B cell (primary cell): Measurements from ENCODE around the gene ARID3A. TPM values are rescaled to one million over a fixed set of nuclear protein-coding genes. Genes with fewer than 3 reads are reported as not detected.

Source experiments
- ATAC-seq: fragments of 200-7000 bp; cut with Tn5 transposase; one replicate; pipeline ENCODE4 v1.10.0; 2021; ENCODE audit warnings: low read depth, mild to moderate bottlenecking, moderate number of reproducible peaks, moderate library complexity
- CTCF ChIA-PET: fragments of 350-600 bp; sonication (Branson Sonifier 250); formaldehyde crosslinking; loops from one replicate; lab custom pipeline; 2021; ENCODE audit warnings: antibody characterized with exemption, inconsistent platforms; lab: Charles Lee
- POLR2A ChIA-PET: fragments of 350-600 bp; sonication (Branson Sonifier 250); formaldehyde crosslinking; loops from one replicate; lab custom pipeline; 2021; ENCODE audit warnings: antibody characterized with exemption; lab: Charles Lee
- DNase-seq: peaks from one replicate; pipeline ENCODE4 v3.0.0; 2013
- H2AFZ ChIP-seq: 2 replicates; pipeline ENCODE4 v1.6.1; 2012; ENCODE audit warnings: mild to moderate bottlenecking, low read depth, low read length; ENCODE audit not compliant: insufficient read depth, poor library complexity, severe bottlenecking
- H3K27ac ChIP-seq, 2 donors: 1 replicate in 1 of 2; 2 replicates in 1 of 2; pipeline ENCODE4 v1.5.1; 2012 to 2013; ENCODE audit warnings: low read length in 2 of 2, mild to moderate bottlenecking in 2 of 2, moderate library complexity in 1 of 2
- H3K27me3 ChIP-seq, 4 experiments: fragments of 200-600 bp in 1 of 4; sonication (generic) in 1 of 4; replicated peaks in 1 of 4; 1 replicate in 2 of 4; 2 replicates in 2 of 4; pipeline versions ENCODE4 v1.6.1 to v1.7.0; 2013 to 2016; ENCODE audit warnings: low read length in 3 of 4, mild to moderate bottlenecking in 2 of 4, mixed read lengths in 1 of 4, moderate library complexity in 1 of 4; ENCODE audit not compliant: insufficient read depth in 4 of 4, control insufficient read depth in 3 of 4; ENCODE audit errors: control extremely low read depth in 1 of 4
- H3K36me3 ChIP-seq, 2 experiments: replicated peaks in 1 of 2; 1 replicate in 1 of 2; 2 replicates in 1 of 2; pipeline versions ENCODE4 v1.6.1 to v1.7.1; 2013; ENCODE audit warnings: low read length in 1 of 2; ENCODE audit not compliant: insufficient read depth in 2 of 2, control insufficient read depth in 1 of 2; ENCODE audit errors: control extremely low read depth in 1 of 2, extremely low read depth in 1 of 2
- H3K4me1 ChIP-seq, 2 donors: fragments of 200-600 bp in 1 of 2; sonication (generic) in 1 of 2; 1 replicate in 1 of 2; 2 replicates in 1 of 2; pipeline versions ENCODE4 v1.5.1 to v1.6.1; 2013 to 2017; ENCODE audit warnings: low read length in 2 of 2; ENCODE audit not compliant: control insufficient read depth in 2 of 2, insufficient read depth in 2 of 2
- H3K4me2 ChIP-seq: replicated peaks from 2 replicates; pipeline ENCODE3; 2012; ENCODE audit warnings: mild to moderate bottlenecking, low read depth, low read length; ENCODE audit not compliant: poor library complexity, severe bottlenecking
- H3K4me3 ChIP-seq, 5 experiments: fragments of 200-600 bp in 1 of 5; sonication (generic) in 1 of 5; 1 replicate in 3 of 5; 2 replicates in 2 of 5; pipeline versions ENCODE4 v1.5.1 to v1.7.0; 2011 to 2016; ENCODE audit warnings: low read length in 4 of 5, mild to moderate bottlenecking in 4 of 5, low read depth in 2 of 5, control low read depth in 1 of 5, moderate library complexity in 1 of 5; ENCODE audit not compliant: insufficient read depth in 1 of 5; ENCODE audit errors: control extremely low read depth in 1 of 5, extremely low read depth in 1 of 5
- H3K79me2 ChIP-seq: fragments of 200-600 bp; sonication (generic); one replicate; pipeline ENCODE4 v1.6.0; 2016; ENCODE audit warnings: low read length; ENCODE audit not compliant: control insufficient read depth, insufficient read depth
- H3K9ac ChIP-seq: fragments of 200-600 bp; sonication (generic); 2 replicates; pipeline ENCODE4 v1.6.1; 2017; ENCODE audit warnings: mild to moderate bottlenecking, low read length, moderate library complexity
- H3K9me3 ChIP-seq, 3 donors: one replicate each; pipeline versions ENCODE4 v1.6.1 to v1.7.1; 2013; ENCODE audit warnings: low read length in 2 of 3; ENCODE audit not compliant: control insufficient read depth in 2 of 3, insufficient read depth in 1 of 3; ENCODE audit errors: control extremely low read depth in 1 of 3
- H4K20me1 ChIP-seq: 2 replicates; pipeline ENCODE4 v1.6.0; 2012; ENCODE audit warnings: mild to moderate bottlenecking, low read length; ENCODE audit not compliant: insufficient read depth, control insufficient read depth, poor library complexity, severe bottlenecking
- H3K27ac Mint-ChIP-seq: one replicate; pipeline ENCODE4 v1.8.0; 2021; ENCODE audit warnings: mixed read lengths
- H3K27me3 Mint-ChIP-seq: one replicate; pipeline ENCODE4 v1.8.0; 2021; ENCODE audit warnings: mixed read lengths
- H3K4me1 Mint-ChIP-seq: one replicate; pipeline ENCODE4 v1.8.0; 2021; ENCODE audit warnings: mixed read lengths
- H3K4me3 Mint-ChIP-seq: one replicate; pipeline ENCODE4 v1.8.0; 2021; ENCODE audit warnings: mixed read lengths
- H3K9me3 Mint-ChIP-seq: one replicate; pipeline ENCODE4 v1.8.0; 2022; ENCODE audit warnings: mixed read lengths; ENCODE audit not compliant: insufficient read depth
- CTCF ChIP-seq: fragments of 200-600 bp; IDR thresholded peaks from one replicate; pipeline ENCODE4 v1.8.0; 2022; ENCODE audit warnings: antibody characterized with exemption, mild to moderate bottlenecking
- EZH2 ChIP-seq: IDR thresholded peaks from 2 replicates; pipeline ENCODE4 v1.6.1; 2012; ENCODE audit warnings: borderline replicate concordance, low read depth, mild to moderate bottlenecking, moderate library complexity, low read length; ENCODE audit not compliant: insufficient read depth, poor library complexity, severe bottlenecking
- WGBS: methylation state at CpG from one replicate; pipeline ENCODE4 v1.1.5; 2013; ENCODE audit warnings: missing lambda C conversion rate; ENCODE audit not compliant: insufficient coverage; 5-methylcytosine and 5-hydroxymethylcytosine counted together
- intact Hi-C: fragments of 100-400 bp; cut with micrococcal nuclease; formaldehyde crosslinking; loops from one replicate; pipeline ENCODE4 v1.10.0; 2022
- polyA plus RNA-seq: library from polyadenylated mRNA; depleted of rRNA; stranded (reverse); fragments of >200 nt; gene quantifications from 2 replicates; pipeline ENCODE4 v1.2.3, GENCODE V29; 2012
- total RNA-seq, 2 donors: library from RNA; stranded (reverse); fragments of 120-200 nt in 1 of 2; gene quantifications; 1 replicate in 1 of 2; 2 replicates in 1 of 2; pipeline versions ENCODE4 v1.2.3 to v1.2.4, GENCODE V29; 2013 to 2022

The ARID3A gene
- total and polyA plus RNA-seq, 2 donors (not counting 1 experiment from before 2014, with no cell fraction given): 22.9 to 60.5 TPM

- no peaks in the 10 kb centered on the region for H3K27me3 ChIP-seq
- intact Hi-C loops: loop anchor here (2.0 kb wide), 1 partner anchor 30 kb away; no protein-coding TSS in a partner anchor
- ATAC-seq (no peak), DNase-seq (peak; percentile 50)
- no peaks in the 10 kb centered on the region for H3K27me3 Mint-ChIP-seq
- H3K4me3 ChIP-seq: peak overlapping the region; percentile 18 to 91 (median 76)
- H3K4me2 ChIP-seq: peak overlapping the region; percentile 92
- H4K20me1 ChIP-seq: peaks cover 23% of the 10 kb centered on the region
- CTCF ChIA-PET: interaction anchor here (0.6 to 2.6 kb wide), 12 partner anchors 11 to 352 kb away, joined by 3 to 35 read pairs (median 4); partner anchors contain the start of gene WDR18
- no peaks in the 10 kb centered on the region for H3K9me3 ChIP-seq
- under 1% methylated on average over 24 of the region's 27 CpGs for whole genome bisulfite sequencing
- H3K4me1 Mint-ChIP-seq: peaks cover 17% of the 10 kb centered on the region
- POLR2A ChIA-PET: interaction anchor here (0.6 to 3.8 kb wide), 7 partner anchors 9 to 374 kb away, joined by 3 to 56 read pairs (median 4); no protein-coding TSS in a partner anchor
- H3K9ac ChIP-seq: peak overlapping the region; percentile 90
- peak overlapping the region; percentile 78 for H3K4me3 Mint-ChIP-seq
- H3K36me3 ChIP-seq: peaks cover 0 to 33% of the 10 kb centered on the region in 2 experiments
- peaks cover 5 to 38% of the 10 kb centered on the region in 2 donors for H3K4me1 ChIP-seq
- H2AFZ ChIP-seq: peak overlapping the region; percentile 85
- H3K27ac ChIP-seq: peak overlapping the region; percentile 68 to 98
- peak overlapping the region; percentile 77 for H3K27ac Mint-ChIP-seq
- no peaks in the 10 kb centered on the region for H3K9me3 Mint-ChIP-seq
- H3K79me2 ChIP-seq: peaks cover 31% of the 10 kb centered on the region
- TF ChIP-seq EZH2: no peak
- no peak for TF ChIP-seq CTCF
Observed at GRCh38 chr19:892243-892893, 33.5 kb upstream of the ARID3A start.
